OCI-LY3 (cell line): Measurements from ENCODE around the gene UBE2E2.

ENCODE experiments used
- H2AFZ ChIP-seq: fragments of 200-600, 300-600 bp; shearing (Covaris generic); 2 replicates; pipeline ENCODE4 v1.6.0; 2014; ENCODE audit warnings: antibody characterized with exemption, low read depth, low read length
- H3K27ac ChIP-seq: fragments of 200-600, 300-600 bp; sonication (generic); 2 replicates; pipeline ENCODE4 v1.5.1; 2014; ENCODE audit warnings: mild to moderate bottlenecking, low read length, moderate library complexity, mixed read lengths
- H3K27me3 ChIP-seq: fragments of 200-600, 300-600 bp; sonication (generic); 2 replicates; pipeline ENCODE4 v1.6.1; 2014; ENCODE audit warnings: low read depth, low read length, mixed read lengths
- H3K36me3 ChIP-seq: fragments of 200-600, 300-600 bp; sonication (generic); replicated peaks from 2 replicates; pipeline ENCODE3; 2014; ENCODE audit warnings: low read depth, low read length, mixed read lengths
- H3K4me1 ChIP-seq: fragments of 300-600, 200-600 bp; sonication (generic); 2 replicates; pipeline ENCODE4 v1.6.1; 2014; ENCODE audit warnings: low read length, mixed read lengths
- H3K4me2 ChIP-seq: fragments of 200-600, 300-600 bp; sonication (generic); 2 replicates; pipeline ENCODE4 v1.6.1; 2014; ENCODE audit warnings: low read length, mixed read lengths
- H3K4me3 ChIP-seq: fragments of 300-600, 200-600 bp; sonication (generic); 2 replicates; pipeline ENCODE4 v1.5.1; 2014; ENCODE audit warnings: antibody characterized with exemption, mild to moderate bottlenecking, low read length, moderate library complexity
- H3K79me2 ChIP-seq: fragments of 300-600, 200-600 bp; shearing (Covaris generic); 2 replicates; pipeline ENCODE4 v1.6.1; 2014; ENCODE audit warnings: mild to moderate bottlenecking, low read length, mixed read lengths
- H3K9ac ChIP-seq: fragments of 300-600, 200-600 bp; shearing (Covaris generic); 2 replicates; pipeline ENCODE4 v1.6.0; 2014; ENCODE audit warnings: mild to moderate bottlenecking, low read length, moderate library complexity
- H3K9me3 ChIP-seq: fragments of 200-600, 300-600 bp; shearing (Covaris generic); 2 replicates; pipeline ENCODE4 v1.6.1; 2014; ENCODE audit warnings: low read length, mixed read lengths; ENCODE audit not compliant: insufficient read depth
- H4K20me1 ChIP-seq: fragments of 200-600, 300-600 bp; sonication (generic); 2 replicates; pipeline ENCODE4 v1.6.1; 2016; ENCODE audit warnings: low read length, mixed read lengths; ENCODE audit not compliant: insufficient read depth
- EZH2phosphoT487 ChIP-seq: fragments of 200-600 bp; shearing (Covaris generic); IDR thresholded peaks from 2 replicates; pipeline ENCODE4 v1.6.1; 2018; ENCODE audit warnings: antibody characterized with exemption, mixed run types, low read depth
- TF ChIP-seq, protein P1 (sequence below): fragments of 200-600, 300-600 bp; sonication (generic); IDR thresholded peaks from 2 replicates; pipeline ENCODE4 v1.5.1; 2014; ENCODE audit warnings: antibody characterized with exemption, low read length, low read depth

Gene UBE2E2

GRCh38 chr3:23396746-23397145, 193.6 kb downstream of the UBE2E2 start:
- Histone ChIP-seq H3K36me3 (no peaks in the 10 kb centered on the region), H3K27ac (no peak overlapping the region), H2AFZ (no peak overlapping the region), H3K9me3 (no peaks in the 10 kb centered on the region), H3K4me2 (no peak overlapping the region), H3K4me1 (peaks cover 25% of the 10 kb centered on the region), H3K79me2 (peaks cover 14% of the 10 kb centered on the region; the same call in 1 of the 2 replicates), H4K20me1 (peaks cover 3% of the 10 kb centered on the region; the same call in 1 of the 2 replicates), H3K4me3 (no peak overlapping the region), H3K27me3 (no peaks in the 10 kb centered on the region), H3K9ac (no peak overlapping the region)
- no peak for TF ChIP-seq EZH2phosphoT487
- TF ChIP-seq, protein P1, sequence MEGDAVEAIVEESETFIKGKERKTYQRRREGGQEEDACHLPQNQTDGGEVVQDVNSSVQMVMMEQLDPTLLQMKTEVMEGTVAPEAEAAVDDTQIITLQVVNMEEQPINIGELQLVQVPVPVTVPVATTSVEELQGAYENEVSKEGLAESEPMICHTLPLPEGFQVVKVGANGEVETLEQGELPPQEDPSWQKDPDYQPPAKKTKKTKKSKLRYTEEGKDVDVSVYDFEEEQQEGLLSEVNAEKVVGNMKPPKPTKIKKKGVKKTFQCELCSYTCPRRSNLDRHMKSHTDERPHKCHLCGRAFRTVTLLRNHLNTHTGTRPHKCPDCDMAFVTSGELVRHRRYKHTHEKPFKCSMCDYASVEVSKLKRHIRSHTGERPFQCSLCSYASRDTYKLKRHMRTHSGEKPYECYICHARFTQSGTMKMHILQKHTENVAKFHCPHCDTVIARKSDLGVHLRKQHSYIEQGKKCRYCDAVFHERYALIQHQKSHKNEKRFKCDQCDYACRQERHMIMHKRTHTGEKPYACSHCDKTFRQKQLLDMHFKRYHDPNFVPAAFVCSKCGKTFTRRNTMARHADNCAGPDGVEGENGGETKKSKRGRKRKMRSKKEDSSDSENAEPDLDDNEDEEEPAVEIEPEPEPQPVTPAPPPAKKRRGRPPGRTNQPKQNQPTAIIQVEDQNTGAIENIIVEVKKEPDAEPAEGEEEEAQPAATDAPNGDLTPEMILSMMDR, result no peak

DNA sequence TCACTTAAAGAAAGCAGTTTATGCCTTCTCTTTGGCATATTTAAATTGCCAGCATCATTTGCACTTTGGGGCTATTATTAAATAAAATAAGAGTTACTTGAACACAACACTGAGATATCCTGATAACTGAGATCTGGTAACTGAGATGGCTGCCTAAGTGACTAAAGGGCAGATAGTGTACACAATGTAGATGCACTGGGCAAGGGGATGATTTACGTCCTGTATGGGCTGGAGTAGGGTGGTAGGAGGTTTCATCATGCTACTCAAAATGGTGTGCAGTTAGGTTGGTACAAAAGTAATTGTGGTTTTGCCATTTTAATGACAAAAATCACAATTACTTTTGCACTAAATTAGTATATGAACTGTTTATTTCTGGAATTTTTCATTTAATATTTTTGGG, 196.1 kb downstream of the UBE2E2 start:
- Histone ChIP-seq H3K27me3 (no peaks in the 10 kb centered on the region), H3K9ac (no peak overlapping the region), H3K36me3 (no peaks in the 10 kb centered on the region), H3K79me2 (peaks cover 20% of the 10 kb centered on the region; the same call in 1 of the 2 replicates), H3K4me1 (peaks cover 23% of the 10 kb centered on the region), H3K27ac (no peak overlapping the region), H3K4me3 (no peak overlapping the region), H4K20me1 (peaks cover 6% of the 10 kb centered on the region; the same call in 1 of the 2 replicates), H2AFZ (no peak overlapping the region), H3K9me3 (no peaks in the 10 kb centered on the region), H3K4me2 (no peak overlapping the region)
- TF ChIP-seq, protein P1, result no peak
- no peak for TF ChIP-seq EZH2phosphoT487

DNA sequence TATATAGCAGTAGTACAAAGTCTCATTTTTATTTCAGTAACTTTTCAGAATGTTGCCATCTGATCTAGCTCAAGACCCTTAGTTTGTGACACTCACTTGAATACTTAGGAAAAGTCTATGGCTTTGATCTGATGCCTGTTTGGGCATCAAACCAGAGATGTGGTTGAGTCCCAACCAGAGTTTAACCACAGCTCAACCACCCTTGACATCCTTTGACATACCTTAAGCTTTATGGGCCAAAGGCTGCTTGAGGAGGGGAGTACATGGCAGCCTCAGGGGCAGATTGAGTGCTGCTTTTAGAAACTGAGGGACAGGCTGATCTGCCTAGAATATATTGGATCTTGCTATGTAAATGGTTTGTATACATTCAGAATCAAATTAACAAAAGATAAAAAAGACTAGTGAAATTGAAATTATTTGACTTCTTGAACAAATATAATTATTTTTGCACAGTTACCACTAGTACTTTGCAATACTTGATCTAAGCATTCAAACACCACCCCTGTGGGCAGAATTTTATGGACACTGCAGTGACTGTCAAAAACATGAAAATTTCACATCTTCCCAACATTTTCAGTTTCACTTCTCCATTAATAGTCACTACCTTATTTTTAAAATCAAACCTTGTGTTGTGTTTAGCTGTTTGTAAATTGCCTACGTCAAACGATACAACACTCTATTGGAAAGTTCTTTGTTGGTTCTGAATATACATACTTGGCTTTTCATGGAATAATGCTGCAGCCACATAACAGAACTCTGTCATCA, 199.8 kb downstream of the UBE2E2 start:
- Histone ChIP-seq H3K9me3 (no peaks in the 10 kb centered on the region), H3K27ac (no peak overlapping the region), H3K36me3 (no peaks in the 10 kb centered on the region), H3K9ac (no peak overlapping the region), H3K4me3 (no peak overlapping the region), H3K27me3 (no peaks in the 10 kb centered on the region), H4K20me1 (peaks cover 22% of the 10 kb centered on the region; the same call in 1 of the 2 replicates), H3K4me2 (no peak overlapping the region), H3K4me1 (peaks cover 10% of the 10 kb centered on the region), H2AFZ (no peak overlapping the region), H3K79me2 (peaks cover 7% of the 10 kb centered on the region; the same call in 1 of the 2 replicates)
- TF ChIP-seq EZH2phosphoT487, result no peak
- TF ChIP-seq, protein P1, result no peak

GRCh38 chr3:23404246-23404645, 201.1 kb downstream of the UBE2E2 start:
- H3K4me2 ChIP-seq, result no peak overlapping the region
- H3K36me3 ChIP-seq, result no peaks in the 10 kb centered on the region
- H2AFZ ChIP-seq, result no peak overlapping the region
- H3K79me2 ChIP-seq, result peaks cover 11% of the 10 kb centered on the region; the same call in 1 of the 2 replicates
- no peaks in the 10 kb centered on the region for H3K9me3 ChIP-seq
- no peaks in the 10 kb centered on the region for H3K27me3 ChIP-seq
- no peak for TF ChIP-seq EZH2phosphoT487
- TF ChIP-seq, protein P1, result no peak
- peaks cover 10% of the 10 kb centered on the region for H3K4me1 ChIP-seq
- H3K9ac ChIP-seq, result no peak overlapping the region
- no peak overlapping the region for H3K4me3 ChIP-seq
- H4K20me1 ChIP-seq, result peaks cover 22% of the 10 kb centered on the region; the same call in 1 of the 2 replicates
- H3K27ac ChIP-seq, result no peak overlapping the region
